ENCODE measurements around the gene COL6A2. TPM values are rescaled to one million over a fixed set of nuclear protein-coding genes. Genes with fewer than 3 reads are reported as not detected.
"Not testable (repeated sequence)": the region's sequence is repeated elsewhere in the genome, so short reads cannot be mapped to it uniquely, and the experiment has no call there.

Gene COL6A2
- total RNA-seq, 1 donor from 2014 or later, result 12.6 TPM

GRCh38 chr21:46165098-46165497 lies 67.2 kb downstream of the COL6A2 start:
- Histone ChIP-seq H3K4me3 (ENCODE audit: low read depth, low read length) (no peak overlapping the region), H3K27me3 (ENCODE audit: control insufficient read depth, insufficient read depth, low read length) (no peaks in the 10 kb centered on the region), H3K36me3 (ENCODE audit: control insufficient read depth, insufficient read depth, low read length) (no peaks in the 10 kb centered on the region)
- DNase-seq (ENCODE audit: low read depth) (no peak), FAIRE-seq (no peak)
- no peak for TF ChIP-seq CTCF (IDR thresholded peaks at IDR 0.05; ENCODE audit: insufficient read depth, low read length, severe bottlenecking)

- TF ChIP-seq CTCF (IDR thresholded peaks at IDR 0.05; ENCODE audit: insufficient read depth, low read length, severe bottlenecking), result no peak
- Histone ChIP-seq H3K27me3 (ENCODE audit: control insufficient read depth, insufficient read depth, low read length) (no peaks in the 10 kb centered on the region), H3K4me3 (ENCODE audit: low read depth, low read length) (no peak overlapping the region), H3K36me3 (ENCODE audit: control insufficient read depth, insufficient read depth, low read length) (no peaks in the 10 kb centered on the region)
- DNase-seq (ENCODE audit: low read depth) (no peak), FAIRE-seq (no peak)
These were observed 70.3 kb downstream of the COL6A2 start for GRCh38 chr21:46168238-46168637.

- DNase-seq (ENCODE audit: low read depth) (no peak), FAIRE-seq (no peak)
- H3K4me3 ChIP-seq (ENCODE audit: low read depth, low read length), result no peak overlapping the region
- H3K27me3 ChIP-seq (ENCODE audit: control insufficient read depth, insufficient read depth, low read length), result no peaks in the 10 kb centered on the region
- H3K36me3 ChIP-seq (ENCODE audit: control insufficient read depth, insufficient read depth, low read length), result no peaks in the 10 kb centered on the region
- TF ChIP-seq CTCF (IDR thresholded peaks at IDR 0.05; ENCODE audit: insufficient read depth, low read length, severe bottlenecking), result no peak
These were observed 70.9 kb downstream of the COL6A2 start for GRCh38 chr21:46168659-46169386.

GRCh38 chr21:46170436-46171193 lies 72.7 kb downstream of the COL6A2 start:
- FAIRE-seq, result not testable (repeated sequence)

GRCh38 chr21:46171585-46171984 lies 73.7 kb downstream of the COL6A2 start:
- Histone ChIP-seq H3K36me3 (ENCODE audit: control insufficient read depth, insufficient read depth, low read length) (no peaks in the 10 kb centered on the region), H3K4me3 (ENCODE audit: low read depth, low read length) (no peak overlapping the region), H3K27me3 (ENCODE audit: control insufficient read depth, insufficient read depth, low read length) (no peaks in the 10 kb centered on the region)
- TF ChIP-seq CTCF (IDR thresholded peaks at IDR 0.05; ENCODE audit: insufficient read depth, low read length, severe bottlenecking), result no peak
- no peak for DNase-seq (ENCODE audit: low read depth)
- FAIRE-seq, result no peak

More at GRCh38 chr21:46170436-46171193, 72.7 kb downstream of the COL6A2 start:
- H3K4me3 ChIP-seq (ENCODE audit: low read depth, low read length); DNase-seq (ENCODE audit: low read depth); H3K27me3 ChIP-seq (ENCODE audit: control insufficient read depth, insufficient read depth, low read length); H3K36me3 ChIP-seq (ENCODE audit: control insufficient read depth, insufficient read depth, low read length): not testable (repeated sequence)

- Histone ChIP-seq H3K36me3 (ENCODE audit: control insufficient read depth, insufficient read depth, low read length) (no peaks in the 10 kb centered on the region), H3K4me3 (ENCODE audit: low read depth, low read length) (no peak overlapping the region), H3K27me3 (ENCODE audit: control insufficient read depth, insufficient read depth, low read length) (no peaks in the 10 kb centered on the region)
- DNase-seq (ENCODE audit: low read depth) (no peak), FAIRE-seq (no peak)
- TF ChIP-seq CTCF (IDR thresholded peaks at IDR 0.05; ENCODE audit: insufficient read depth, low read length, severe bottlenecking), result no peak
These were observed 74.3 kb downstream of the COL6A2 start for GRCh38 chr21:46171996-46172862.
